GM10266 (cell line): ENCODE results near the gene MAD1L1.
"Not testable (repeated sequence)": the region's sequence is repeated elsewhere in the genome, so short reads cannot be mapped to it uniquely, and the experiment has no call there.

Source experiments
- DNase-seq: peaks from one replicate; pipeline ENCODE4 v3.0.0; 2012; ENCODE audit errors: extremely low spot score
- TF ChIP-seq, protein P1 (sequence below): IDR thresholded peaks from 2 replicates; pipeline ENCODE4 v1.5.1; 2012; ENCODE audit warnings: mild to moderate bottlenecking, low read depth; ENCODE audit not compliant: control insufficient read depth, insufficient read depth; ENCODE audit errors: missing control alignments

Gene MAD1L1

DNA sequence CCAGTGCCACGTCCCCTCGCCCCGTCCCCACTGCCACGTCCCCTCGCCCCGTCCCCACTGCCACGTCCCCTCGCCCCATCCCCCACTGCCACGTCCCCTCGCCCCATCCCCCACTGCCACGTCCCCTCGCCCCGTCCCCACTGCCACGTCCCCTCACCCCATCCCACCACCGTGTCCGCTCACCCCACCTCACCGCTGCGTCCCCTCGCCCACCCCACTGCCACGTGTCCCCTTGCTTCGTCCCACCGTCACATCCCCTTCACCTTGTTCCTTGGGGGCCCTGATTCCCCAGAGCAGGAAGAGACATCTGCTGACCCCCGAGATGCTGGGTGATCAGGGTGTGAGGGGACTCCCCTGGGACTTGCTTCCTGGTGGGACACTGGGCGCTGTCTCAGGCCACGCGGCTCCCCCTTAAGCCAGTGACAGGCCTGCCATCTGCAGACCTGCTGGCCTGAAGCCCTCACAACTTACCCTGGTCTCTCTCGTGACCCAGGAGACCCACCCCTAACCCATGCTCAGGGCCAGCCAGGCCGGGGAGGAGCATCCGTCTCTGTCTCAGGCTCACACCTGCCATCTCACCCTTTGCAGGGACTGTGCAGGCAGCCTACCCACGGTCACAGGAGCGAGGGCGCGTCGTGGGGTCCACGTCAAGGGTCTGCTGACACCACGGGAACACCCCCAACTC lies 302.2 kb downstream of the MAD1L1 start:
- DNase-seq = no peak
- TF ChIP-seq, protein P1, sequence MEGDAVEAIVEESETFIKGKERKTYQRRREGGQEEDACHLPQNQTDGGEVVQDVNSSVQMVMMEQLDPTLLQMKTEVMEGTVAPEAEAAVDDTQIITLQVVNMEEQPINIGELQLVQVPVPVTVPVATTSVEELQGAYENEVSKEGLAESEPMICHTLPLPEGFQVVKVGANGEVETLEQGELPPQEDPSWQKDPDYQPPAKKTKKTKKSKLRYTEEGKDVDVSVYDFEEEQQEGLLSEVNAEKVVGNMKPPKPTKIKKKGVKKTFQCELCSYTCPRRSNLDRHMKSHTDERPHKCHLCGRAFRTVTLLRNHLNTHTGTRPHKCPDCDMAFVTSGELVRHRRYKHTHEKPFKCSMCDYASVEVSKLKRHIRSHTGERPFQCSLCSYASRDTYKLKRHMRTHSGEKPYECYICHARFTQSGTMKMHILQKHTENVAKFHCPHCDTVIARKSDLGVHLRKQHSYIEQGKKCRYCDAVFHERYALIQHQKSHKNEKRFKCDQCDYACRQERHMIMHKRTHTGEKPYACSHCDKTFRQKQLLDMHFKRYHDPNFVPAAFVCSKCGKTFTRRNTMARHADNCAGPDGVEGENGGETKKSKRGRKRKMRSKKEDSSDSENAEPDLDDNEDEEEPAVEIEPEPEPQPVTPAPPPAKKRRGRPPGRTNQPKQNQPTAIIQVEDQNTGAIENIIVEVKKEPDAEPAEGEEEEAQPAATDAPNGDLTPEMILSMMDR = no peak

DNA sequence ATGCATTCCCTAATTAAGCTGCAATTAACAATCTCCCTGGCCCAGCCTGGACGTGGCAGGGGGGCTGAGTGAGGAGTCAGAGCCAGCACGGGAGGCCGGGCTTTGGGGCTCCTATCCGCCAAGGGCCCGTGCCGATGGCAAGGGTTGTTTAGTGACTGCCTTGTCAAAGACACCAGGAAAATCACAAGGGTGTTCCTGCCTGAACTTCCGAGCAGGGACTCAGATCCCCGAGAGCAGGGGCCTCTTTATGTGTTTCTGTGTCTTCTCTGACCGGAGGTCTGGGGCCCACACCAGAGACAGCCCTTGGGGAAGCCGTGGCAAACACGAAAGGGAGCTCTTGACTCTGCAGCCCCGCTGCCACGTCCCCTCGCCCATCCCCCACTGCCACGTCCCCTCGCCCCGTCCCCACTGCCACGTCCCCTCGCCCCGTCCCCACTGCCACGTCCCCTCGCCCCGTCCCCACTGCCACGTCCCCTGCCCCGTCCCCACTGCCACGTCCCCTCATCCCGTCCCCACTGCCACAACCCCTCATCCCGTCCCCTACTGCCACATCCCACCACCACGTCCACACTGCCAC lies 303.3 kb downstream of the MAD1L1 start:
- DNase-seq = not testable (repeated sequence)

DNA sequence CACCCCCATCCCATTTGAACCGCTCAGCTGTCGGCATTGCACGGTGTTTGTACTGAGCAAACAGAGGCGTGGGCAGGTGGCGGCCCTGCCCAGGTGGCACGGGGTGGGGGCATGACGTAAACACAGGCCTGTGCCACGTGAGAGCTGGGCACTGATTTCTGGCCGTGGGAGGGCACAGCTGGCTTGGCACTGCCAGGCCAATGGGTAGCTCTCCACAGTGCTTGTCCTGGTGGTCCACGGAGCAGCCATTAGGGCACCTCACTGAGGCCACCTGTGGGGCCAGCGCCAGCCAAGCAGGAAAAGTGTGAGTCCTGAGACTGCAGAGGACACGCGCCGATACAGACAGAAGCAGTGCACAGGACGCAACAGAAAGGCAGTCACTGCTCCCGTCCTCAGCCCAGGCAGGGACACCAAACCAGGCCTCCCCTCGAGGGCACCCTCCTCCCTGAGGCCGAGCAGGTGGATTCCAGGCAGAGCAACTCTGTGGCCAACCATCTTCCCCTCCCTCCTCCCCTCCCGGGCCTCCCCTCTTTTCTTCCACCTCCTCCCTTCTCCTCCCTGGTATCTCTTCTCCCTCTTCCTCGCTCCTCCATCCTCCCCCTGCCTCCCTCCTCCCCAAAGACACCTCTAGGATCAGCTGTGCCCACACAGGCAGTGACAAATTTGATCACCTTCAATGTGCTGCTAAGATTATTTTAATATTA lies 303.9 kb downstream of the MAD1L1 start:
- TF ChIP-seq, protein P1 = no peak
- no peak for DNase-seq

DNA sequence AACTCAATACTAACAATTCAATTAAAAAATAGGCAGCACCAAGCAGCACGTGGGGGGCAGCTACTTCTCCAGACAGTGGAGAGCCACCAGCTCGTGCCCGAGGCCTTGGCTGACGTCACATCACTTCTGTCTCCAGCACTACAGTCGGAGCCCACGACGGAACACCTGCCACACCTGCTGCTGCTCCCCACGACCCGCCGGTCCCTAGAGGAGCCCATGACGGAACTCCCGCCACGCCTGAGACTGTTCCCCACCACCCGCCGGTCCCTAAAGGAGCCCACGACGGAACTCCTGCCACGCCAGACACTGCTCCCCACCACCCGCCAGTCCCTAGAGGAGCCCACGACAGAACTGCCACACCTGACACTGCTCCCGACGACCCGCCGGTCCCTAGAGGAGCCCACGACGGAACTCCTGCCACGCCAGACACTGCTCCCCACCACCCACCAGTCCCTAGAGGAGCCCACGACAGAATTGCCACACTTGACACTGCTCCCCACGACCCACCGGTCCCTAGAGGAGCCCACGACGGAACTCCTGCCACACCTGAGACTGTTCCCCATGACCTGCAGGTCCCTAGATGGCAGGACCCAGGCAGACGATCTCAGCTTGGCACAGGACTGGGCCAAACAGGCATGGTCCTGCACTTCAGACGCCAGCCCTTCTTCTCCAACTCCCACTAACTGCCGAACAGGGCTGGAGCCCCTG lies 304.7 kb downstream of the MAD1L1 start:
- TF ChIP-seq, protein P1 = no peak
- no peak for DNase-seq

DNA sequence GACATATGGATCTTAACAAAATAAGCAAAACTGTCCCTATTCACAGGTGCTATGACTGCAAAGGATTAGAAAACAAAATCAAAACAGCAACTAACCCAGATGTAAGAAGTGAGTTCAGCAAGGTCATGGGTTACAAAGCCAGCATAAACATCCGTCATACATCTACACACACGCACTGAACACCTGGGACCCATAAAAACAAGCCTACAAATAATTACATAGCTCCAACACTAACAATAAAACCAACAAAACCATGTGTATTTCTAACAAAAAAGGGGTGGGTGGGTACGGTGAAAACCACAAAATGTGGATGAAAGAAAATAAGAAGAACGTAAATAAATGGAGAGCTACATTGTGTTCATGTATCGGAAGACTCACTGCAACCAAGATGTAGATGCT lies 305.8 kb downstream of the MAD1L1 start:
- TF ChIP-seq, protein P1 = no peak
- no peak for DNase-seq

DNA sequence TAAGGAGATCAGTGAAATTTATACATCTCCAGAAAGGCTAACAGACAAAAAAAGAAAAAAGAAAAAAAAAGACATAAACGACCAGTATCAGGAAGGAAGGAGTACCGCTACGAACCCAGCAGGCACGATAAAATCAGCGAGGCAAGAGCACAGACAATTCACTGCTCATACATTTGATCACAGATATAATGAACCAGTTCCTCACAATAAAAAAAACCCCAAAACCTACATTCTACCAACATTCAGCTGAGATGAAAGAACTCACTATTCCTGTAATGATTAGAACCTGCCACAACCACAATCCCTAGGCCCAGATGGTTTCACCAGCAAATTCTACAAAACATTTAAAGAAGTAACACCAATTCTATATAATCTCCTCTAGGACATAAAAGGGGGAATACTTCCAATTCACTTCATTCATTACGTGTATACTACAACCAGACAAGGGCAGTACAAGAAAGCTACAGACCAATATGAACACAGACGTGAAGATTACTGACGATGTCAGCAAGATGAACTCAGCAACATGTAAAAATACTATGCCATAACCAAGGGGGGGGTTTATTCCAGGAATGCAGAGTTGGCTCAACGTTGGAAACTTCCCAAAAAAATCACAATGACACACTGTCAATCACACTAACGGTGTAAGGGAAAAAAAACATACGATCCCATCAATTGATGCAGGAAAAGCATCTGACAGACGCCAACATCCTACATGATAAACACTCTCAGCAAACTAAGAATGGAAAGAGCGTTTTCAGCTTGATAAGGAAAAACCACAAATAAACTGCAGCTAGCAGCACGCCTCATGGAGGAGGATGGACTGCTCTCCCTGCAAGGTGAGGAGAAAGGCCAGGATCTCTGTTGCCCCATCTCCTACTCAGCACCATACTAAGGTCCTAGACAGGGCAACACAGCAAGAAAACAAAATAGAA lies 306.5 kb downstream of the MAD1L1 start:
- DNase-seq = no peak
- TF ChIP-seq, protein P1 = no peak

DNA sequence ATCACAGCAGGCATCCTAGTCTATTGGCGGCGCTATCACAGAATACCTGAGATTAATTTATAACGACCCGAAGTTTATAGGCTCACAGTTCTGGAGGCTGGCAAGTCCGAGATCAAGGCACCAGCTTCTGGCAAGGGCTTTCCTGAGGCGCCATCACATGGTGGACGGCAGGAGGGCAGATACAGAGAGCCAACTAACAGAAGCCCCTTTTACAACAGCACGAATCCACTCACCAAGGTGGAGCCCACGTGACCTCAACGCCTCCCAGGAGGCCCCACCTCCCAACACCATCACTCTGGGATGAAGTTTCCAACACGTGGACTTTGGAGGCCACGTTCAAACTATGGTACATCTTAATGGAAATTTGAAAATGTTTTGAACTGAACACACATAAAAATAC lies 307.4 kb downstream of the MAD1L1 start:
- TF ChIP-seq, protein P1 = peak; percentile 4
- DNase-seq = no peak
